IPS-20b (cell line): Measurements from ENCODE around the gene TRIM17.

Experiments
- H3K27ac ChIP-seq: one replicate; pipeline ENCODE4 v1.5.1; 2013; ENCODE audit warnings: low read length
- H3K27me3 ChIP-seq: 2 replicates; pipeline ENCODE4 v1.6.1; 2013; ENCODE audit warnings: mild to moderate bottlenecking, low read length, inconsistent platforms; ENCODE audit not compliant: insufficient read depth
- H3K36me3 ChIP-seq: 2 replicates; pipeline ENCODE4 v1.6.1; 2013; ENCODE audit warnings: low read depth, mild to moderate bottlenecking, inconsistent platforms, low read length, moderate library complexity; ENCODE audit not compliant: insufficient read depth
- H3K4me1 ChIP-seq: 2 replicates; pipeline ENCODE4 v1.6.1; 2013; ENCODE audit warnings: mild to moderate bottlenecking, control low read depth, inconsistent platforms, low read length, moderate library complexity; ENCODE audit not compliant: insufficient read depth
- H3K4me3 ChIP-seq: 2 replicates; pipeline ENCODE4 v1.5.1; 2013; ENCODE audit warnings: mild to moderate bottlenecking, low read length, inconsistent platforms
- H3K9ac ChIP-seq: 2 replicates; pipeline ENCODE4 v1.6.1; 2013; ENCODE audit warnings: low read depth, mild to moderate bottlenecking, inconsistent platforms, low read length, moderate library complexity
- H3K9me3 ChIP-seq: 2 replicates; pipeline ENCODE4 v1.6.1; 2013; ENCODE audit warnings: mild to moderate bottlenecking, low read depth, low read length, inconsistent platforms; ENCODE audit not compliant: insufficient read depth

TRIM17 gene

GRCh38 chr1:228366062-228366865, 50.4 kb downstream of the TRIM17 start:
- Histone ChIP-seq H3K4me3 (no peak overlapping the region), H3K27me3 (no peaks in the 10 kb centered on the region), H3K36me3 (no peaks in the 10 kb centered on the region), H3K4me1 (no peaks in the 10 kb centered on the region), H3K9ac (no peak overlapping the region), H3K9me3 (no peaks in the 10 kb centered on the region), H3K27ac (no peak overlapping the region)

DNA sequence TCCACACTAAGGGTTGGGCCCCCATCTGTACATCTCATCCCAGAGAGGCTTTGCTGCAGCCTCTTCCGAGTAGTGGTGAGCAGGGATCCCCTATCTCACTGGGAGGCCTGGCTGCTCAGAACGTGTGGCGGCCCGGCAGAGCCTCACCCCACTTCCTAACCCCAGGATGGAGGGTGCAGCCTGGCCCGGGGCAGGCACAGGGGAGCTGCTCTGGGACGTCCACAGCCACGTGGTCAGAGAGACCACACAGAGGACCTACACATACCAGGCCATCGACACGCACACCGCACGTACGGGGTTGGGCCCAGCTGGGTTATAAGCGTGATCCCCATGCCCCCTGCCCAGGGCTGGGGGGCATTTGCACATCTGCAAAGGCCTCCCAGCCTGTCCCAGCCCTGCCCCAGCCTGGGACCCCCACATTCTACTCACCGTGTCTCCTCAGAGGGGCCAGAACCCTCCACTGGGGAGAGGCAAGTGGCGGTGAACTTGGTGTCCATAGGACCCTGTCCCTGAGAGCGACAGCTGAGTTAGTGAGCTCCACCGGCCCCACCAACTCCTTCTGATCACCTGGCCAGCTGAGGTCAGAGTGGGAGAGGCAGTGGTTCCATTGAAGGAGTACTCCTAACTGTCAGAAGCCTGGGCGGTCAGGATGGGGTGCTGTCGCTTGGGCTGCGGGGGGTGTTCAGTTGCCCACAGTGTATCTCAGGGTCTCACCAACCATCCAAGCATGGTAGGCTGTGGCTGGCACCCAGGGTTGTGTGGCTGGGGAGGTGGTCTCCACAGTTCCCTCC, 51.2 kb downstream of the TRIM17 start:
- no peaks in the 10 kb centered on the region for H3K9me3 ChIP-seq
- no peak overlapping the region for H3K9ac ChIP-seq
- H3K4me3 ChIP-seq: no peak overlapping the region
- H3K27me3 ChIP-seq: no peaks in the 10 kb centered on the region
- no peaks in the 10 kb centered on the region for H3K36me3 ChIP-seq
- H3K27ac ChIP-seq: no peak overlapping the region
- no peaks in the 10 kb centered on the region for H3K4me1 ChIP-seq

- Histone ChIP-seq H3K27me3 (no peaks in the 10 kb centered on the region), H3K9ac (no peak overlapping the region), H3K9me3 (no peaks in the 10 kb centered on the region), H3K36me3 (no peaks in the 10 kb centered on the region), H3K4me3 (no peak overlapping the region), H3K27ac (no peak overlapping the region), H3K4me1 (no peaks in the 10 kb centered on the region)
Observed at GRCh38 chr1:228364706-228365213, 51.9 kb downstream of the TRIM17 start.

GRCh38 chr1:228364068-228364705, 52.5 kb downstream of the TRIM17 start:
- Histone ChIP-seq H3K4me1 (no peaks in the 10 kb centered on the region), H3K9me3 (no peaks in the 10 kb centered on the region), H3K27me3 (no peaks in the 10 kb centered on the region), H3K4me3 (no peak overlapping the region), H3K9ac (no peak overlapping the region), H3K27ac (no peak overlapping the region), H3K36me3 (no peaks in the 10 kb centered on the region)

GRCh38 chr1:228363686-228364067, 53.0 kb downstream of the TRIM17 start:
- Histone ChIP-seq H3K4me1 (no peaks in the 10 kb centered on the region), H3K27ac (no peak overlapping the region), H3K27me3 (no peaks in the 10 kb centered on the region), H3K4me3 (no peak overlapping the region), H3K9me3 (no peaks in the 10 kb centered on the region), H3K36me3 (no peaks in the 10 kb centered on the region), H3K9ac (no peak overlapping the region)

DNA sequence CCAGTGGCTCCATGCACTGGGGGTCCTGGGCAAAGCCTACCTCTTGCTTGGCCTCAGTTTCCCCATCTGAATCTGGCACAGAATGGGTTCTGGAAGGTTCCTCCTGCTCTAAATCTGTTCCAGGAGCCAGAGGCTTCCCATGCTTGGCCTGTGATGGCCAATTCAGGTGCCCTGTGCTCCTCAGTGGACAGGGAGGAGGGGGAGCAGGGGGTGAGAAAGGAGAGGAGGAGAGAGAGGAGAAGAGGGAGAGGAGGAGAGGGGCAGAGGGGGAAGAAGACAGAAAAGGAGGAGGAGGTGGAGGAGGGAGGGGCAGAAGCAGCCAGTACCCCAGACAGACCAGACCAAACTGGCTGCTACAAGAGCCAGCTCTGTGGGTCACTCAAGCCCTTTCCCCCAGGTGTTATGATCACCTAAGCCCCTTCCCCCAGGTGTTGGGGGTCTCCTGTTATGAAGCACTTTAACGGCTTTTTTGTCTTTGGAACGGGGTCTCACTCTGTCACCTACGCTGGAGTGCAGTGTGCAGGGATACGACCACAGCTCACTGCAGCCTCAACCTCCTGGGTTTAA, 53.7 kb downstream of the TRIM17 start:
- Histone ChIP-seq H3K27ac (no peak overlapping the region), H3K9ac (no peak overlapping the region), H3K27me3 (no peaks in the 10 kb centered on the region), H3K36me3 (no peaks in the 10 kb centered on the region), H3K9me3 (no peaks in the 10 kb centered on the region), H3K4me1 (no peaks in the 10 kb centered on the region), H3K4me3 (no peak overlapping the region)

DNA sequence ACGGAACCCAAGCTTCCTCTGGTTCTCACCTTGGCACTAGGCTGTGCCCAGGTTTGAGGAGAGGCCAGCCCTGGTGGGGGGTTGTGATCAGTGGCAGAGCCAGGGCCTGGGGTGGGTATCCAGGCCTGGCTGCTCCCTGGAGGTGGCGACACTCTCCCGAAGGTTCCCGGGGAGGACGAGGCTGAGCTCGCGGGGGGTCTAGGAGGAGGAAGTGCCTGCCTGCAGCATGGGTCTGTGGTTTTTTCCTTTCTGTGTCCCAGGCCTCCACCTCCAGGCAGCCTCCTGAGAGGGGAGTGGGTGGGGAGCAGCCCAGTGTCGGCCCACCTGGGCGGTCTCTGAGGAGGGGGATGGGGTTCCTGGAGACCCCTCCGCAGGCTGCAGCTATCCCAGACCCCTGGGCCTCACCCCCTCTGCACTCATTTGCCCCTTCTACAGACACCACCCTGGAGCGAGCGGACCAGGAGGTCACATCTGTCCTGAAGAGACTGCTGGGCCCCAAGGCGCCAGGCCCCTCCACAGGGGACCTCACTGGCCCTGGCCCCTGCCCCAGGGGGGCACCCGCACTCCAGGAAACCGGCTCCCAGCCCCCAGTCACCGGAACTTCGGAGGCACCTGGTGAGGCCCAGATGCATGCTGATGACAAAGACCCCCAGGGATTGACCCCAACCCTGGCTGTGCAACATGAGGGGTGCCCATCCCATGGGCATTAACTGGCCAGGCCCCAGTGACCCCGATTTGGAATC, 54.3 kb downstream of the TRIM17 start:
- Histone ChIP-seq H3K36me3 (no peaks in the 10 kb centered on the region), H3K4me1 (no peaks in the 10 kb centered on the region), H3K27ac (no peak overlapping the region), H3K9ac (no peak overlapping the region; the same call in 1 of the 2 replicates), H3K4me3 (no peak overlapping the region), H3K9me3 (no peaks in the 10 kb centered on the region), H3K27me3 (no peaks in the 10 kb centered on the region)

GRCh38 chr1:228361314-228362140, 55.1 kb downstream of the TRIM17 start:
- Histone ChIP-seq H3K9me3 (no peaks in the 10 kb centered on the region), H3K4me1 (no peaks in the 10 kb centered on the region), H3K4me3 (no peak overlapping the region), H3K36me3 (no peaks in the 10 kb centered on the region), H3K27ac (no peak overlapping the region), H3K27me3 (no peaks in the 10 kb centered on the region), H3K9ac (no peak overlapping the region; the same call in 1 of the 2 replicates)

GRCh38 chr1:228360533-228361313, 55.9 kb downstream of the TRIM17 start:
- no peaks in the 10 kb centered on the region for H3K27me3 ChIP-seq
- H3K4me3 ChIP-seq: no peak overlapping the region
- no peak overlapping the region for H3K9ac ChIP-seq
- H3K4me1 ChIP-seq: no peaks in the 10 kb centered on the region
- H3K9me3 ChIP-seq: no peaks in the 10 kb centered on the region
- H3K27ac ChIP-seq: no peak overlapping the region
- no peaks in the 10 kb centered on the region for H3K36me3 ChIP-seq
